Left lung (tissue), 10 donors: ENCODE data around the gene FNDC8. TPM values are rescaled to one million over a fixed set of nuclear protein-coding genes. Genes with fewer than 3 reads are reported as not detected.
"Not testable (repeated sequence)": the region's sequence is repeated elsewhere in the genome, so short reads cannot be mapped to it uniquely, and the experiment has no call there.

Experiments
- ATAC-seq: fragments of 200-7000 bp; cut with Tn5 transposase; one replicate; pipeline ENCODE4 v1.9.1; 2020; ENCODE audit warnings: moderate library complexity
- DNase-seq, 4 donors: peaks; one replicate each; pipeline ENCODE4 v3.0.0-alpha.2; 2013 to 2020
- H3K27ac ChIP-seq, 2 donors: fragments of 200-600 bp; sonication (generic) in 1 of 2; one replicate each; pipeline versions ENCODE4 v1.5.0 to v1.8.0; 2020 to 2021
- H3K27me3 ChIP-seq, 2 donors: fragments of 200-600 bp; sonication (generic) in 1 of 2; one replicate each; pipeline versions ENCODE4 v1.5.0 to v1.8.0; 2020 to 2021
- H3K36me3 ChIP-seq, 2 donors: fragments of 200-600 bp; sonication (generic) in 1 of 2; one replicate each; pipeline versions ENCODE4 v1.5.0 to v1.8.0; 2020 to 2021
- H3K4me1 ChIP-seq, 2 donors: fragments of 200-600 bp; one replicate each; pipeline ENCODE4 v1.8.0; 2021
- H3K4me3 ChIP-seq, 2 donors: fragments of 200-600 bp; sonication (generic) in 1 of 2; one replicate each; pipeline versions ENCODE4 v1.5.0 to v1.8.0; 2020 to 2021; ENCODE audit warnings: mild to moderate bottlenecking in 1 of 2
- H3K9me3 ChIP-seq, 2 donors: fragments of 200-600 bp; sonication (generic) in 1 of 2; one replicate each; pipeline versions ENCODE4 v1.5.0 to v1.8.0; 2020 to 2021
- intact Hi-C, 2 donors: fragments of 100-400 bp; cut with DNase I; formaldehyde crosslinking; loops; one replicate each; pipeline versions ENCODE4 v1.11.2 to v1.14.2; 2022
- polyA plus RNA-seq, 6 donors: library from polyadenylated mRNA; unstranded; fragments of 120-200 nt; gene quantifications; one replicate each; pipeline ENCODE4 v1.2.1, GENCODE V29; 2013; ENCODE audit not compliant: insufficient read length in 6 of 6
- total RNA-seq, 2 donors: library from RNA; stranded (reverse); fragmentation: NEBNext Ultra II Directional; extraction: Animal tissue kit (Norgen Biotek cat#: 25700); gene quantifications; one replicate each; pipeline ENCODE4 v1.2.1, GENCODE V29; 2021
- TF ChIP-seq, protein P1 (sequence below), 2 donors: fragments of 200-600 bp; sonication (generic) in 1 of 2; IDR thresholded peaks; one replicate each; pipeline versions ENCODE4 v1.5.0 to v1.8.0; 2021; ENCODE audit warnings: antibody characterized with exemption in 2 of 2
- donor health status: DM: no; HTN: yes; CAD: no.
- donor health status: DM: no; HTN: no; CAD: no.

Gene FNDC8
- total and polyA plus RNA-seq, 8 donors, result 0.20 to 0.34 (median 0.25) TPM; not detected in 3

DNA sequence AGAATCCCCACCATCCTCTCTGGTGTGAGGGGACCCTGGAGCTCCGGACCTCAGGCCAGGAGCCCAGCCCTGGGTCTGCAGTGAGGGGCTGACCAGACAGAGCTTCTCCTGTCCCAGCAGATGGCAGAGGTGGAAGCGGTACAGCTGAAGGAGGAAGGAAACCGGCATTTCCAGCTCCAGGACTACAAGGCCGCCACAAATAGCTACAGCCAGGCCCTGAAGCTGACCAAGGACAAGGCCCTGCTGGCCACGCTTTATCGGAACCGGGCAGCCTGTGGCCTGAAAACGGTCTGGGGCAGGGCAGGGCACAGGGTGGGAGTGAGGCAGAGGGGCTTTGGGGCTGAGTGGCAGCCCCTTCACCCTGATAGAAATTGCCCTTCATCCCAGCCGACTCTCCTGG, 26.7 kb downstream of the FNDC8 start:
- no peak for ATAC-seq
- no peaks in the 10 kb centered on the region for H3K27me3 ChIP-seq
- H3K36me3 ChIP-seq, result no peaks in the 10 kb centered on the region
- no peaks in the 10 kb centered on the region for H3K9me3 ChIP-seq
- H3K27ac ChIP-seq, result no peak overlapping the region
- DNase-seq, result no peak
- intact Hi-C loops, result no loop called here
- H3K4me1 ChIP-seq, result no peaks in the 10 kb centered on the region
- no peak overlapping the region for H3K4me3 ChIP-seq
- TF ChIP-seq, protein P1, sequence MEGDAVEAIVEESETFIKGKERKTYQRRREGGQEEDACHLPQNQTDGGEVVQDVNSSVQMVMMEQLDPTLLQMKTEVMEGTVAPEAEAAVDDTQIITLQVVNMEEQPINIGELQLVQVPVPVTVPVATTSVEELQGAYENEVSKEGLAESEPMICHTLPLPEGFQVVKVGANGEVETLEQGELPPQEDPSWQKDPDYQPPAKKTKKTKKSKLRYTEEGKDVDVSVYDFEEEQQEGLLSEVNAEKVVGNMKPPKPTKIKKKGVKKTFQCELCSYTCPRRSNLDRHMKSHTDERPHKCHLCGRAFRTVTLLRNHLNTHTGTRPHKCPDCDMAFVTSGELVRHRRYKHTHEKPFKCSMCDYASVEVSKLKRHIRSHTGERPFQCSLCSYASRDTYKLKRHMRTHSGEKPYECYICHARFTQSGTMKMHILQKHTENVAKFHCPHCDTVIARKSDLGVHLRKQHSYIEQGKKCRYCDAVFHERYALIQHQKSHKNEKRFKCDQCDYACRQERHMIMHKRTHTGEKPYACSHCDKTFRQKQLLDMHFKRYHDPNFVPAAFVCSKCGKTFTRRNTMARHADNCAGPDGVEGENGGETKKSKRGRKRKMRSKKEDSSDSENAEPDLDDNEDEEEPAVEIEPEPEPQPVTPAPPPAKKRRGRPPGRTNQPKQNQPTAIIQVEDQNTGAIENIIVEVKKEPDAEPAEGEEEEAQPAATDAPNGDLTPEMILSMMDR (IDR thresholded peaks at IDR 0.05), result no peak

DNA sequence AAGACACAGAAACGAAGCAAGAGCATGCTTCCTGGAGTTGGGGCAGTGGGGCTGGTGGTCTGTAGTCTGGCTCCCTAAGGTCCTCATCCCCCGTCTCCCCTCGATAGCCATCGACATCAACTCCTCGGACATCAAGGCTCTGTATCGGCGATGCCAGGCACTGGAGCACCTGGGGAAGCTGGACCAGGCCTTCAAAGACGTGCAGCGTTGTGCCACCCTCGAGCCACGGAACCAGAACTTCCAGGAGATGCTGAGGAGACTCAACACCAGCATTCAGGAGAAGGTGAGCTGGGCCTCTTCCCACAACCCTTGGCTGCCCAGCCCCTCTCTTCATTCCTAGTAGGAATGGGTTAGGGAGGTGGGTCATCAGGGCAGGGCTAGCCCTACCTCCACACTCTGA, 28.5 kb downstream of the FNDC8 start:
- H3K4me3 ChIP-seq, result no peak overlapping the region
- no peaks in the 10 kb centered on the region for H3K27me3 ChIP-seq
- H3K9me3 ChIP-seq, result no peaks in the 10 kb centered on the region
- TF ChIP-seq, protein P1 (IDR thresholded peaks at IDR 0.05), result no peak
- intact Hi-C loops, result no loop called here
- DNase-seq (no peak), ATAC-seq (no peak)
- H3K36me3 ChIP-seq, result no peaks in the 10 kb centered on the region
- H3K4me1 ChIP-seq, result no peaks in the 10 kb centered on the region
- H3K27ac ChIP-seq, result no peak overlapping the region

DNA sequence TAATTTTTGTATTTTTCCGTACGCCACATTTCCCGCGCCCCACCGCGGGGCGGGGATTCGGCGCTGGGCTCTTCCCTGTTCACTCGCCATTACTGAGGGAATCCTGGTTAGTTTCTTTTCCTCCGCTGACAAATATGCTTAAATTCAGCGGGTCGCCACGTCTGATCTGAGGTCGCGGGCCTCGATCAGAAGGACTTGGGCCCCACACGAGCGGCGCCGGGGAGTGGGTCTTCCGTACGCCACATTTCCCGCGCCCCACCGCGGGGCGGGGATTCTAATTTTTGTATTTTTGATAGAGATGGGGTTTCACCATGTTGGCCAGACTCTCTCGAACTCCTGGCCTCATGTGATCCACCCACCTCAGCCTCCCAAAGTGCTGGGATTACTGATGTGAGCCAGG, 29.7 kb downstream of the FNDC8 start:
- not testable (repeated sequence) for DNase-seq, ATAC-seq

DNA sequence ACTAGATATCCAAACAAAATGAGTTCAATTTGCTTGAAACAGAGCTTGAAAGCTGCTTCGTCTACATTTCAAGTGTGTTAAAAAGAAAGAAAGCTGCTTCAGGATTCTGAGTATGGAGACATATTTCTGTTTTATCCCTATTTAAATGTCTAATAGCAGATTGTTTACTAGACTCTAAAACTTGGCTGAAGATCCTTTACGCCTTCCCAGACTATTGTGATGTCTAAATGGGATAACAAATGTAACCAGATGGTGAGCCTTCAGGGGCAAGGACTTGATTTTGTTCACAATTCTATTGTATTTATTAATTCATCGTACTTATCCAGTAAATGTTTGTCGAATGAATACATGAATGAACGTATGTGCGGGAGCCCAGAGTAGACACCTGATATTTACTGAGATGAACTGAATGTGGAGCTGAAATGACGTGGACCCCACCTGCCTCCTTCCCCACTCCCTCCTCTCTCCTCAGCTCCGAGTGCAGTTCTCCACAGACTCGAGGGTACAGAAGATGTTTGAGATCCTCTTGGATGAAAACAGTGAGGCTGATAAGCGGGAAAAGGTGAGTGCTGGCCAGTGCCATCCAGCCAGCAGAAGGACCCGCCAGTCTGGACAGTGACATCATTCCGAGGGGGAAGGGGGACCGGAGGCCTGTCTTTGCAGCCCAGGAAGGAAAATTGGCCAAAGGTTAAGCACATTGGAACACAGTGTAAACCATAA, 31.2 kb downstream of the FNDC8 start:
- intact Hi-C loops, result no loop called here
- peak in 1 of 4 donors; percentile 43 for DNase-seq

More for the DNA sequence above, 29.7 kb downstream of the FNDC8 start:
- H3K4me3 ChIP-seq, H3K27ac ChIP-seq, H3K4me1 ChIP-seq, H3K36me3 ChIP-seq, H3K9me3 ChIP-seq, H3K27me3 ChIP-seq, intact Hi-C loops: not testable (repeated sequence)

DNA sequence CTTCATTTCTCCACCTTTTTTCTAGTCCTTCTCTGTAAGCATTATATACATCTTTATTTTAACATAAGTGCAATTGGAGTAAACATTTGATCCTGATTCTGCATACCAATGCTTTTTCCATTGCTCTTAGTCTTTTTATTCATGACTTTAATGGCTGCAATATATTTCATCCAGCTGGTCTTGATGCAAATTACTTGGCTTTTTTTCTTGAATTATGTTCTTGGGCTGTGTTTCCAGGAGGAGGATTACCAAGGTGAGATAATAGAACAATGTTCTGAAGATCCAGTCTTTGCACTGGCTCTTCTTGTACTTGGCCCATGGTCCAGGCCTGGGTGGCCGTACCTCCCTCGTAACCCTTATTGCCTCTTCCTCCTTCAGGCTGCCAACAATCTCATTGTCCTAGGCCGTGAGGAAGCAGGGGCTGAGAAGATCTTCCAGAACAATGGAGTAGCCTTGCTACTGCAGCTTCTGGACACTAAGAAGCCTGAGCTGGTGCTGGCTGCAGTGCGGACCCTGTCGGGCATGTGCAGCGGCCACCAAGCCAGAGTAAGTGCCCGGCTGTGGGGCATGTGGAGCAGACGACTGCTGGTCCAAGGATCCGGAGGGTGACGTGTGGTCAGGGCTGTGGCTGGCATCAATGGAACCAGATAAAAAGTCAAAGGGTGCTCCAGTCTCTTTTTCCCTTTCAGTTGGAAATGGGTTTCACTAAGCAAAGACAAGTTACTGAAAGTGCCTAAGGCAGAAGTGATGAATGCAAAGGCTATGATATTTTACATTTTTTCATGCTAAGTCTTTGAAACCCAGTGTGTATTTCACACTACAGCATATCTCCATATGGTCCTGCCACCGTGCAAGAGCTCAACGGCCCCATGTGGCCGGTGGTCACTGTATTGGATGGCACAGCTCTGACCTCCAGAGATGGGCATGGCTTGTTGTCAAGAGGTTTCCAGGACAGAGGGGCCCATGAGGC, 33.1 kb downstream of the FNDC8 start:
- H3K9me3 ChIP-seq, result no peaks in the 10 kb centered on the region
- ATAC-seq (no peak), DNase-seq (no peak)
- H3K27me3 ChIP-seq, result no peaks in the 10 kb centered on the region
- H3K4me3 ChIP-seq, result no peak overlapping the region
- no peak overlapping the region for H3K27ac ChIP-seq
- TF ChIP-seq, protein P1 (IDR thresholded peaks at IDR 0.05), result no peak
- no peaks in the 10 kb centered on the region for H3K4me1 ChIP-seq
- intact Hi-C loops, result no loop called here
- H3K36me3 ChIP-seq, result no peaks in the 10 kb centered on the region

More for the DNA sequence above, 31.2 kb downstream of the FNDC8 start:
- Histone ChIP-seq H3K9me3 (no peaks in the 10 kb centered on the region), H3K36me3 (no peaks in the 10 kb centered on the region), H3K27ac (no peak overlapping the region), H3K27me3 (no peaks in the 10 kb centered on the region), H3K4me3 (no peak overlapping the region), H3K4me1 (no peaks in the 10 kb centered on the region)
- TF ChIP-seq, protein P1 (IDR thresholded peaks at IDR 0.05), result no peak
- ATAC-seq, result no peak
